ENCODE results near the gene SUSD5.

DNA sequence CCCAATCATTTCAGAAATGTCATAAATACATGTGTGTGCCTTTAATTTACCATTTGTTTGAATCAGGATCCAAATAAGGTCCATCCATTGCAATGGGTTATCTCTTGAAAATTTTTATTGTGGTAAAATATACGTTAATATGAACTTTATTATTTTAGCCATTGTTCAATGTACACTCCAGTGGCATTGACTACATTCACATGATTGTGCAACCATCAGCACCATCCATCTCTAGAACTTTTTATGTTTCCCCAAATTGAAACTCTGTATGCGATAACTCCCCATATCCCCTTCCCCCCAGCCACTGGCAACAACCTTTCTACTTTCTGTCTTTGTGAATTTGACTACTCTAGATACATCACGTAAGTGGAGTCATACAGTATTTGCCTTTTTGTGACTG lies 92.8 kb downstream of the SUSD5 start:
- TF ChIP-seq, protein P1, sequence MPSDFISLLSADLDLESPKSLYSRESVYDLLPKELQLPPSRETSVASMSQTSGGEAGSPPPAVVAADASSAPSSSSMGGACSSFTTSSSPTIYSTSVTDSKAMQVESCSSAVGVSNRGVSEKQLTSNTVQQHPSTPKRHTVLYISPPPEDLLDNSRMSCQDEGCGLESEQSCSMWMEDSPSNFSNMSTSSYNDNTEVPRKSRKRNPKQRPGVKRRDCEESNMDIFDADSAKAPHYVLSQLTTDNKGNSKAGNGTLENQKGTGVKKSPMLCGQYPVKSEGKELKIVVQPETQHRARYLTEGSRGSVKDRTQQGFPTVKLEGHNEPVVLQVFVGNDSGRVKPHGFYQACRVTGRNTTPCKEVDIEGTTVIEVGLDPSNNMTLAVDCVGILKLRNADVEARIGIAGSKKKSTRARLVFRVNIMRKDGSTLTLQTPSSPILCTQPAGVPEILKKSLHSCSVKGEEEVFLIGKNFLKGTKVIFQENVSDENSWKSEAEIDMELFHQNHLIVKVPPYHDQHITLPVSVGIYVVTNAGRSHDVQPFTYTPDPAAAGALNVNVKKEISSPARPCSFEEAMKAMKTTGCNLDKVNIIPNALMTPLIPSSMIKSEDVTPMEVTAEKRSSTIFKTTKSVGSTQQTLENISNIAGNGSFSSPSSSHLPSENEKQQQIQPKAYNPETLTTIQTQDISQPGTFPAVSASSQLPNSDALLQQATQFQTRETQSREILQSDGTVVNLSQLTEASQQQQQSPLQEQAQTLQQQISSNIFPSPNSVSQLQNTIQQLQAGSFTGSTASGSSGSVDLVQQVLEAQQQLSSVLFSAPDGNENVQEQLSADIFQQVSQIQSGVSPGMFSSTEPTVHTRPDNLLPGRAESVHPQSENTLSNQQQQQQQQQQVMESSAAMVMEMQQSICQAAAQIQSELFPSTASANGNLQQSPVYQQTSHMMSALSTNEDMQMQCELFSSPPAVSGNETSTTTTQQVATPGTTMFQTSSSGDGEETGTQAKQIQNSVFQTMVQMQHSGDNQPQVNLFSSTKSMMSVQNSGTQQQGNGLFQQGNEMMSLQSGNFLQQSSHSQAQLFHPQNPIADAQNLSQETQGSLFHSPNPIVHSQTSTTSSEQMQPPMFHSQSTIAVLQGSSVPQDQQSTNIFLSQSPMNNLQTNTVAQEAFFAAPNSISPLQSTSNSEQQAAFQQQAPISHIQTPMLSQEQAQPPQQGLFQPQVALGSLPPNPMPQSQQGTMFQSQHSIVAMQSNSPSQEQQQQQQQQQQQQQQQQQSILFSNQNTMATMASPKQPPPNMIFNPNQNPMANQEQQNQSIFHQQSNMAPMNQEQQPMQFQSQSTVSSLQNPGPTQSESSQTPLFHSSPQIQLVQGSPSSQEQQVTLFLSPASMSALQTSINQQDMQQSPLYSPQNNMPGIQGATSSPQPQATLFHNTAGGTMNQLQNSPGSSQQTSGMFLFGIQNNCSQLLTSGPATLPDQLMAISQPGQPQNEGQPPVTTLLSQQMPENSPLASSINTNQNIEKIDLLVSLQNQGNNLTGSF (CRISPR knock-in tag; IDR thresholded peaks at IDR 0.05) = no peak
- no peak for TF ChIP-seq WIZ (CRISPR knock-in tag; IDR thresholded peaks at IDR 0.05)
- TF ChIP-seq, protein P2, sequence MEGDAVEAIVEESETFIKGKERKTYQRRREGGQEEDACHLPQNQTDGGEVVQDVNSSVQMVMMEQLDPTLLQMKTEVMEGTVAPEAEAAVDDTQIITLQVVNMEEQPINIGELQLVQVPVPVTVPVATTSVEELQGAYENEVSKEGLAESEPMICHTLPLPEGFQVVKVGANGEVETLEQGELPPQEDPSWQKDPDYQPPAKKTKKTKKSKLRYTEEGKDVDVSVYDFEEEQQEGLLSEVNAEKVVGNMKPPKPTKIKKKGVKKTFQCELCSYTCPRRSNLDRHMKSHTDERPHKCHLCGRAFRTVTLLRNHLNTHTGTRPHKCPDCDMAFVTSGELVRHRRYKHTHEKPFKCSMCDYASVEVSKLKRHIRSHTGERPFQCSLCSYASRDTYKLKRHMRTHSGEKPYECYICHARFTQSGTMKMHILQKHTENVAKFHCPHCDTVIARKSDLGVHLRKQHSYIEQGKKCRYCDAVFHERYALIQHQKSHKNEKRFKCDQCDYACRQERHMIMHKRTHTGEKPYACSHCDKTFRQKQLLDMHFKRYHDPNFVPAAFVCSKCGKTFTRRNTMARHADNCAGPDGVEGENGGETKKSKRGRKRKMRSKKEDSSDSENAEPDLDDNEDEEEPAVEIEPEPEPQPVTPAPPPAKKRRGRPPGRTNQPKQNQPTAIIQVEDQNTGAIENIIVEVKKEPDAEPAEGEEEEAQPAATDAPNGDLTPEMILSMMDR (CRISPR knock-in tag; IDR thresholded peaks at IDR 0.05) = no peak
- TF ChIP-seq, protein P3, sequence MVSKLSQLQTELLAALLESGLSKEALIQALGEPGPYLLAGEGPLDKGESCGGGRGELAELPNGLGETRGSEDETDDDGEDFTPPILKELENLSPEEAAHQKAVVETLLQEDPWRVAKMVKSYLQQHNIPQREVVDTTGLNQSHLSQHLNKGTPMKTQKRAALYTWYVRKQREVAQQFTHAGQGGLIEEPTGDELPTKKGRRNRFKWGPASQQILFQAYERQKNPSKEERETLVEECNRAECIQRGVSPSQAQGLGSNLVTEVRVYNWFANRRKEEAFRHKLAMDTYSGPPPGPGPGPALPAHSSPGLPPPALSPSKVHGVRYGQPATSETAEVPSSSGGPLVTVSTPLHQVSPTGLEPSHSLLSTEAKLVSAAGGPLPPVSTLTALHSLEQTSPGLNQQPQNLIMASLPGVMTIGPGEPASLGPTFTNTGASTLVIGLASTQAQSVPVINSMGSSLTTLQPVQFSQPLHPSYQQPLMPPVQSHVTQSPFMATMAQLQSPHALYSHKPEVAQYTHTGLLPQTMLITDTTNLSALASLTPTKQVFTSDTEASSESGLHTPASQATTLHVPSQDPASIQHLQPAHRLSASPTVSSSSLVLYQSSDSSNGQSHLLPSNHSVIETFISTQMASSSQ (IDR thresholded peaks at IDR 0.05; ENCODE audit: low read depth) = no peak
- TF ChIP-seq, protein P3 (CRISPR knock-in tag; IDR thresholded peaks at IDR 0.05; ENCODE audit: borderline replicate concordance) = no peak
- TF ChIP-seq ZFP36L2 (CRISPR knock-in tag; IDR thresholded peaks at IDR 0.05) = no peak
- TF ChIP-seq NR1H2 (CRISPR knock-in tag; IDR thresholded peaks at IDR 0.05; ENCODE audit: borderline replicate concordance, low read depth) = no peak
- TF ChIP-seq ZNF766 (CRISPR knock-in tag; IDR thresholded peaks at IDR 0.05; ENCODE audit: borderline replicate concordance) = no peak
- TF ChIP-seq, protein P4, sequence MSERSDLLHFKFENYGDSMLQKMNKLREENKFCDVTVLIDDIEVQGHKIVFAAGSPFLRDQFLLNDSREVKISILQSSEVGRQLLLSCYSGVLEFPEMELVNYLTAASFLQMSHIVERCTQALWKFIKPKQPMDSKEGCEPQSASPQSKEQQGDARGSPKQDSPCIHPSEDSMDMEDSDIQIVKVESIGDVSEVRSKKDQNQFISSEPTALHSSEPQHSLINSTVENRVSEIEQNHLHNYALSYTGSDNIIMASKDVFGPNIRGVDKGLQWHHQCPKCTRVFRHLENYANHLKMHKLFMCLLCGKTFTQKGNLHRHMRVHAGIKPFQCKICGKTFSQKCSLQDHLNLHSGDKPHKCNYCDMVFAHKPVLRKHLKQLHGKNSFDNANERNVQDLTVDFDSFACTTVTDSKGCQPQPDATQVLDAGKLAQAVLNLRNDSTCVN (CRISPR knock-in tag; IDR thresholded peaks at IDR 0.05; ENCODE audit: borderline replicate concordance) = no peak
- TF ChIP-seq POLR2A (IDR thresholded peaks at IDR 0.05; ENCODE audit: insufficient read depth in 1 of 2, low read depth in 2 of 2, low read length in 2 of 2) = no peak
- no peak for TF ChIP-seq ELF3 (CRISPR knock-in tag; IDR thresholded peaks at IDR 0.05)
- no peak for TF ChIP-seq ZNF350 (CRISPR knock-in tag; IDR thresholded peaks at IDR 0.05; ENCODE audit: borderline replicate concordance, low read depth)
- TF ChIP-seq SMARCC2 (IDR thresholded peaks at IDR 0.05) = no peak
